Right lobe of liver (tissue), 6 donors: Measurements from ENCODE around the gene SCN5A. TPM values are rescaled to one million over a fixed set of nuclear protein-coding genes. Genes with fewer than 3 reads are reported as not detected.

ENCODE experiments used
- ATAC-seq, 4 donors: fragments of 200-7000 bp; cut with Tn5 transposase; one replicate each; pipeline ENCODE4 v1.9.1; 2020; ENCODE audit warnings: mild to moderate bottlenecking in 4 of 4, moderate library complexity in 4 of 4
- DNase-seq, 3 donors: peaks; one replicate each; pipeline ENCODE4 v3.0.0-alpha.2; 2020
- H3K27ac ChIP-seq, 3 donors: fragments of 200-600 bp; one replicate each; pipeline ENCODE4 v1.8.0; 2022
- H3K27me3 ChIP-seq, 2 donors: fragments of 200-600 bp; one replicate each; pipeline ENCODE4 v1.8.0; 2022
- H3K36me3 ChIP-seq, 4 donors: fragments of 200-600 bp; sonication (generic) in 1 of 4; one replicate each; pipeline versions ENCODE4 v1.5.1 to v1.8.0; 2017 to 2022; ENCODE audit warnings: control low read depth in 1 of 4
- H3K4me1 ChIP-seq, 4 donors: fragments of 200-600 bp; sonication (generic) in 1 of 4; one replicate each; pipeline versions ENCODE4 v1.5.1 to v1.8.0; 2017 to 2022; ENCODE audit warnings: control low read depth in 1 of 4
- H3K4me3 ChIP-seq, 3 donors: fragments of 200-600 bp; one replicate each; pipeline ENCODE4 v1.8.0; 2022
- H3K9me3 ChIP-seq, 4 donors: fragments of 200-600 bp; sonication (generic) in 1 of 4; one replicate each; pipeline versions ENCODE4 v1.5.1 to v1.8.0; 2017 to 2022; ENCODE audit warnings: control low read depth in 1 of 4
- POLR2A ChIP-seq: fragments of 450-650 bp; IDR thresholded peaks from one replicate; pipeline ENCODE4 v1.6.1; 2017; ENCODE audit warnings: antibody characterized with exemption, mild to moderate bottlenecking
- WGBS: methylation state at CpG from one replicate; pipeline ENCODE4 v1.1.6; 2018; ENCODE audit warnings: low coverage, low lambda C conversion rate; ENCODE audit not compliant: insufficient coverage; ENCODE audit errors: missing lambda C conversion rate; 5-methylcytosine and 5-hydroxymethylcytosine counted together
- intact Hi-C, 2 donors: fragments of 100-400 bp; cut with DNase I; formaldehyde crosslinking; loops; one replicate each; pipeline versions ENCODE4 v1.11.2 to v1.14.1; 2022
- total RNA-seq, 6 experiments: library from RNA; depleted of rRNA in 2 of 6; stranded (reverse); fragments of >200 nt in 2 of 6; fragmentation: NEBNext Ultra II Directional in 3 of 6; extraction: Animal tissue kit (Norgen Biotek cat#: 25700) in 3 of 6; gene quantifications; one replicate each; pipeline versions ENCODE4 v1.1.0 to v1.2.4, GENCODE V29; 2016 to 2023
- TF ChIP-seq, protein P1 (sequence below), 4 donors: fragments of 200-600 bp in 3 of 4; fragments of 450-650 bp in 1 of 4; IDR thresholded peaks; one replicate each; pipeline versions ENCODE4 v1.5.1 to v1.8.0; 2016 to 2022; ENCODE audit warnings: antibody characterized with exemption in 4 of 4, mild to moderate bottlenecking in 2 of 4
- donor health status: DM: no; HTN: yes; CAD: no.
- donor health status: DM: no; HTN: no; CAD: no.
- donor health status: DM: no; HTN: no; CAD: no.
- donor health status: DM: no; HTN: yes; CAD: no.
- donor health status: DM: no; HTN: yes; CAD: no.

SCN5A gene
- total RNA-seq, 6 experiments from 2014 or later: 0.02 TPM; not detected in 5

DNA sequence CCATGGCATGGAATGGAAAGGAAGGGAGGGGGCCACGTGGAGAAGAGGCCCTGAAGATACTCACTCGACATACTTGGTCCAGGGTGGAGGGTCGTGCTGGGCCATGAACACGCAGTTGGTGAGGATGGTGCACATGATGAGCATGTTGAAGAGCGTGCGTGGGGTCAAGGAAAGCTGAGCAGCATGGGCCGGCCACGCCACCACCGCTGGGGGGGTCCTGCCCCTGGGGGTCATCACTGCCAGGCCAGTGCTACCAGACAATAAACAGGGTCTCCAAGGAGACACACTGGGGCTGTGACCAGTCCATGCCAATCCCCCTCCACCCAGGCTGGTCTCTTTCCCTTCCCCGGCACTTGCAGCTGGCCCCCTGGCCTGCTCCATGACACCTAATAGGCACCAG is 27.2 kb downstream of the SCN5A start:
- Histone ChIP-seq H3K4me3 (no peak overlapping the region), H3K27ac (no peak overlapping the region), H3K27me3 (no peaks in the 10 kb centered on the region), H3K36me3 (no peaks in the 10 kb centered on the region), H3K4me1 (no peaks in the 10 kb centered on the region), H3K9me3 (no peaks in the 10 kb centered on the region)
- 29% methylated on average over 1 of the region's 10 CpGs for WGBS
- intact Hi-C loops: no loop called here
- DNase-seq (no peak), ATAC-seq (no peak)
- TF ChIP-seq POLR2A: no peak
- TF ChIP-seq, protein P1, sequence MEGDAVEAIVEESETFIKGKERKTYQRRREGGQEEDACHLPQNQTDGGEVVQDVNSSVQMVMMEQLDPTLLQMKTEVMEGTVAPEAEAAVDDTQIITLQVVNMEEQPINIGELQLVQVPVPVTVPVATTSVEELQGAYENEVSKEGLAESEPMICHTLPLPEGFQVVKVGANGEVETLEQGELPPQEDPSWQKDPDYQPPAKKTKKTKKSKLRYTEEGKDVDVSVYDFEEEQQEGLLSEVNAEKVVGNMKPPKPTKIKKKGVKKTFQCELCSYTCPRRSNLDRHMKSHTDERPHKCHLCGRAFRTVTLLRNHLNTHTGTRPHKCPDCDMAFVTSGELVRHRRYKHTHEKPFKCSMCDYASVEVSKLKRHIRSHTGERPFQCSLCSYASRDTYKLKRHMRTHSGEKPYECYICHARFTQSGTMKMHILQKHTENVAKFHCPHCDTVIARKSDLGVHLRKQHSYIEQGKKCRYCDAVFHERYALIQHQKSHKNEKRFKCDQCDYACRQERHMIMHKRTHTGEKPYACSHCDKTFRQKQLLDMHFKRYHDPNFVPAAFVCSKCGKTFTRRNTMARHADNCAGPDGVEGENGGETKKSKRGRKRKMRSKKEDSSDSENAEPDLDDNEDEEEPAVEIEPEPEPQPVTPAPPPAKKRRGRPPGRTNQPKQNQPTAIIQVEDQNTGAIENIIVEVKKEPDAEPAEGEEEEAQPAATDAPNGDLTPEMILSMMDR (IDR thresholded peaks at IDR 0.05): no peak

DNA sequence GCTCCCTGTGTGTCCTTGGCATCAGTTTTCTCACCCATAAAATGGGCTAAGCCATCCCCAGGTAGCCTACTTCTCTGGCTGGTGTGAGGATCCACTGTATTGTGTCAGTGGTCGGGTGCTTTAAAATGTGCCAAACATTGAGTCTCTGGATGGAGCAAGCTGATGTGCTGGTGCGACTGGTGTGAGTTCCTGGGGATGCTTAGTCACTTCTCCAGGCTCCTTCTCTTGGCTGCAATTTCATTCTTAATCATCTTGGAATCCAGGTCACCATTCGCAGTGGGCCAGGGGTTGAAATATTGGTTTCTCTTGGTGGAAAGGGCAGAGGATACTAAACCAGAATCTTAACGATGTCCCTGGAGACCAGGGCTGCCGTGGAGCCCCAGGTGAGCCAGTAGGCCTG is 29.3 kb downstream of the SCN5A start:
- Histone ChIP-seq H3K27ac (no peak overlapping the region), H3K36me3 (no peaks in the 10 kb centered on the region), H3K27me3 (no peaks in the 10 kb centered on the region), H3K9me3 (no peaks in the 10 kb centered on the region), H3K4me3 (no peak overlapping the region), H3K4me1 (no peaks in the 10 kb centered on the region)
- no peak for DNase-seq
- TF ChIP-seq, protein P1 (IDR thresholded peaks at IDR 0.05): no peak
- TF ChIP-seq POLR2A: no peak
- ATAC-seq: no peak
- 77% methylated on average over 4 of the region's 5 CpGs for WGBS
- intact Hi-C loops: no loop called here

DNA sequence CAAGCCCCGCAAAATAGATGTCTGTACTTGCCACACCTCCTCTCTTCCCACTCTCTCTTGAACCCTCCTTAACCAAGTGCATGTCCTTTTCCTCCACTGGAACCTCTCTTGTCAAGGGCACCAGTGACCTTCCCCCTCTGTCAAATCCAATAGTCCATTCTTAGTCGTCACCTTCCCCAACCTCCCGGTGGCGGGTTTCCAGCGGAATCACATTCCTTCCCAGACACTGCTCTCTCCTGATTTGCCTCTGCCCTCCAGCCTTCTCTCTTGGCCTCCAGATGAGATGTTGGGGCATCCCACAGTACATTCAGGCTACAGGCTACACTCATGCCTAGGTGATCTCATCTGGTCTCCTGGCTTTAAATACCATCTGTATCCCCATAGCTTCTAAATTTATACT is 31.1 kb downstream of the SCN5A start:
- no peaks in the 10 kb centered on the region for H3K4me1 ChIP-seq
- H3K36me3 ChIP-seq: no peaks in the 10 kb centered on the region
- intact Hi-C loops: no loop called here
- H3K9me3 ChIP-seq: no peaks in the 10 kb centered on the region
- WGBS: 73% methylated on average over 5 of the region's 5 CpGs
- H3K27me3 ChIP-seq: no peaks in the 10 kb centered on the region
- no peak for TF ChIP-seq POLR2A
- TF ChIP-seq, protein P1 (IDR thresholded peaks at IDR 0.05): no peak
- ATAC-seq: no peak
- no peak overlapping the region for H3K27ac ChIP-seq
- no peak overlapping the region for H3K4me3 ChIP-seq
- DNase-seq: no peak

DNA sequence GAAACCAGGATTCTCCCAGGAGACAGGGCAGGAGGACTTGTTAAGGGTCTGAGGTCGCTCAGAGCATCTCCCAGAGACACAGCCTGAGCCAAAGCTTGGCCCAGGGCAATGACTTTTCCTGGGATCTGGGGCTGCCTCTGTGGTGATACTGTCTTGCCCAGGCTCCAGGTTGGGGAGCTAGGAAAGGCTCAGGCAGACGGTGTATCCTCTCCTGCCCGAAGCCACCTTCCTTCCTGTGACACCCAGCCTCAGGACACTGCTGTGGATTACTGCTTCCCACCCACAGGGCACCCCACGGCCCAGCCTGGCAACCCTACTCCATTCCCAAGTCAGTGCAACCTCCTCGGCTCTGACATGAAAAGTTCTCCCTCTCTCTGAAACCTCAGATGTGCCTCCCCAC is 31.9 kb downstream of the SCN5A start:
- H3K36me3 ChIP-seq: no peaks in the 10 kb centered on the region
- H3K4me3 ChIP-seq: no peak overlapping the region
- no peaks in the 10 kb centered on the region for H3K27me3 ChIP-seq
- ATAC-seq: peak in 1 of 4 donors; percentile 20
- H3K27ac ChIP-seq: no peak overlapping the region
- no peaks in the 10 kb centered on the region for H3K4me1 ChIP-seq
- intact Hi-C loops: no loop called here
- H3K9me3 ChIP-seq: no peaks in the 10 kb centered on the region
- TF ChIP-seq POLR2A: no peak
- WGBS: 67% methylated on average over 2 of the region's 5 CpGs
- DNase-seq: no peak

DNA sequence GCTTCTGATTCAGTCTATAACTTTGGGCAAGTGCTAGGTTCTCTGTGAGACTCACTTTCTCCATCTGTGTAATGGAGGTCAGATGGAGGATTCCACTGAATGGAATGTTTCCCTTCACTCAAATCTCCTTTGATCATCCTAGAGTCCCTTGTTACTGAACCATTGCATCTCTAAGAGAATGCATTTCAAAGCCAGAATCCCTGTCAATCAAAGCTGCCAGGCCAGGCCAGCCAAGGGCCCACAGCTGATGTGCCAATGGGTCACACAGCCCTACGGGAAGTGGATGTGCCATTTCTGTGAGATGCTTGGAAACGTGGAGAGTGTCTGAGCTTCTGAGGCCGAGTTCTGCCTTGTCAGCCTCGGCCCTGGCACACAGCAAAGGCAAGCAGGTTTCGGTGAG is 32.4 kb downstream of the SCN5A start:
- WGBS: 10% methylated on average over 2 of the region's 5 CpGs
- Histone ChIP-seq H3K27ac (no peak overlapping the region), H3K36me3 (no peaks in the 10 kb centered on the region), H3K4me1 (no peaks in the 10 kb centered on the region), H3K9me3 (no peaks in the 10 kb centered on the region), H3K4me3 (no peak overlapping the region), H3K27me3 (no peaks in the 10 kb centered on the region)
- intact Hi-C loops: no loop called here
- ATAC-seq (no peak), DNase-seq (no peak)
- no peak for TF ChIP-seq POLR2A
- TF ChIP-seq, protein P1 (IDR thresholded peaks at IDR 0.05): no peak
